ENCODE results near the gene GOLGA2. TPM values are rescaled to one million over a fixed set of nuclear protein-coding genes. Genes with fewer than 3 reads are reported as not detected.

GOLGA2 gene
- total and polyA plus RNA-seq, 2 of the 13 experiments (the other 11 are each of a cell fraction or from before 2014, with no cell fraction given), result 45.3 to 45.8 TPM

- no peak for TF ChIP-seq HES4 (CRISPR knock-in tag; IDR thresholded peaks at IDR 0.05; ENCODE audit: borderline replicate concordance)
- TF ChIP-seq FOSL1 (CRISPR knock-in tag; IDR thresholded peaks at IDR 0.05; ENCODE audit: borderline replicate concordance), result no peak
- TF ChIP-seq ZFP91 (CRISPR knock-in tag; IDR thresholded peaks at IDR 0.05; ENCODE audit: borderline replicate concordance), result peak; percentile 58; the same call in 1 of the 2 replicates
- no peak for TF ChIP-seq ZBTB46 (CRISPR knock-in tag; IDR thresholded peaks at IDR 0.05; ENCODE audit: borderline replicate concordance)
- no peak for TF ChIP-seq ZNF34 (CRISPR knock-in tag; IDR thresholded peaks at IDR 0.05; ENCODE audit: borderline replicate concordance)
- TF ChIP-seq AGO2 (optimal IDR thresholded peaks at IDR 0.05; ENCODE audit: low read depth, low read length), result no peak
- TF ChIP-seq GMEB2 (CRISPR knock-in tag; IDR thresholded peaks at IDR 0.05; ENCODE audit: low read depth), result no peak
- TF ChIP-seq MTA3 (CRISPR knock-in tag; IDR thresholded peaks at IDR 0.05), result no peak
- TF ChIP-seq ZNF292 (CRISPR knock-in tag; IDR thresholded peaks at IDR 0.05; ENCODE audit: borderline replicate concordance, low read depth), result 0 out of 2 replicates have a peak, but pooled peaks have one; percentile 48
- no peak for TF ChIP-seq ZNF234 (CRISPR knock-in tag; conservative IDR thresholded peaks at IDR 0.05)
- TF ChIP-seq SATB2 (CRISPR knock-in tag; IDR thresholded peaks at IDR 0.05), result no peak
- TF ChIP-seq ZNF160 (CRISPR knock-in tag; IDR thresholded peaks at IDR 0.05), result no peak
- TF ChIP-seq RFX5 (IDR thresholded peaks at IDR 0.05; ENCODE audit: low read depth, low read length), result peak; percentile 42
- TF ChIP-seq ERF (CRISPR knock-in tag; IDR thresholded peaks at IDR 0.05), result peak; percentile 73
- TF ChIP-seq SRY (CRISPR knock-in tag; IDR thresholded peaks at IDR 0.05), result no peak
- peak; percentile 42; the same call in 1 of the 2 replicates for TF ChIP-seq USF2 (IDR thresholded peaks at IDR 0.05; ENCODE audit: low read depth, low read length)
- no peak for TF ChIP-seq USF2 (CRISPR knock-in tag; IDR thresholded peaks at IDR 0.05; ENCODE audit: borderline replicate concordance)
- peak; percentile 86 for TF ChIP-seq SAP130 (CRISPR knock-in tag; IDR thresholded peaks at IDR 0.05; ENCODE audit: low read depth)
- no peak for TF ChIP-seq ZNF782 (CRISPR knock-in tag; IDR thresholded peaks at IDR 0.05; ENCODE audit: borderline replicate concordance)
Observed at GRCh38 chr9:128276008-128276573, 284 bp upstream of the GOLGA2 start, which contains the start of gene SWI5 (continued).

Data from HepG2 (cell line).